HCT116 (cell line): Measurements from ENCODE around the gene RFX1. TPM values are rescaled to one million over a fixed set of nuclear protein-coding genes. Genes with fewer than 3 reads are reported as not detected.

ENCODE experiments used
- ATAC-seq: fragments of 200-7000 bp; cut with Tn5 transposase; 2 replicates; pipeline ENCODE4 v1.9.1; 2020; ENCODE audit warnings: mild to moderate bottlenecking, moderate library complexity
- BruUV-seq: library from RNA; stranded (reverse); fragments of 400-500 nt; replicated peaks from 2 replicates; lab custom pipeline; 2021; lab: Mats Ljungman, UMichigan
- CTCF ChIA-PET: fragments of 300-600 bp; sonication (Branson Sonifier 250); formaldehyde crosslinking; loops from one replicate; lab custom pipeline; 2021; ENCODE audit warnings: antibody characterized with exemption; lab: Charles Lee
- POLR2A ChIA-PET: fragments of 300-600, 350-600 bp; sonication (Branson Sonifier 250); formaldehyde crosslinking; loops from one replicate; lab custom pipeline; 2021; ENCODE audit warnings: antibody characterized with exemption; lab: Charles Lee
- RAD21 ChIA-PET, 2 experiments: fragments of 300-600 bp; sonication (Branson Sonifier 250); formaldehyde crosslinking; loops; one replicate each; lab custom pipeline; 2023; ENCODE audit warnings: low total read pairs in 2 of 2; ENCODE audit not compliant: uncharacterized antibody in 2 of 2, unreplicated experiment in 2 of 2, low non-redundant PET in 1 of 2; lab: Charles Lee
- DNase-seq: peaks from one replicate; pipeline ENCODE4 v3.0.0-alpha.2; 2010; ENCODE audit warnings: low read depth, low spot score
- H2AFZ ChIP-seq: fragments of 200-600 bp; shearing (Covaris generic), sonication (generic); 2 replicates; pipeline ENCODE4 v1.6.1; 2017; ENCODE audit warnings: low read depth, mixed run types, mixed read lengths, antibody characterized with exemption, low read length; ENCODE audit not compliant: poor library complexity, severe bottlenecking
- H3K27ac ChIP-seq: 2 replicates; pipeline ENCODE4 v1.5.1; 2012; ENCODE audit warnings: low read depth, low read length
- H3K27me3 ChIP-seq: fragments of 200-600 bp; sonication (generic); 2 replicates; pipeline ENCODE4 v1.6.1; 2016; ENCODE audit warnings: mixed run types, low read length, mixed read lengths; ENCODE audit not compliant: insufficient read depth
- H3K36me3 ChIP-seq, 2 experiments: fragments of 200-500 bp in 1 of 2; fragments of 200-600 bp in 1 of 2; sonication (Bioruptor generic) in 1 of 2; sonication (generic) in 1 of 2; 2 replicates each; pipeline versions ENCODE4 v1.5.1 to v1.6.1; 2014 to 2016; ENCODE audit warnings: low read length in 2 of 2, inconsistent platforms in 1 of 2, mixed read lengths in 1 of 2, mixed run types in 1 of 2; ENCODE audit not compliant: insufficient read depth in 2 of 2, control insufficient read depth in 1 of 2
- H3K4me1 ChIP-seq, 2 experiments: fragments of 200-600 bp in 1 of 2; sonication (generic) in 1 of 2; 2 replicates each; pipeline versions ENCODE4 v1.5.1 to v1.6.1; 2012 to 2017; ENCODE audit warnings: low read length in 2 of 2, inconsistent platforms in 1 of 2, mild to moderate bottlenecking in 1 of 2, mixed read lengths in 1 of 2, mixed run types in 1 of 2, moderate library complexity in 1 of 2; ENCODE audit not compliant: insufficient read depth in 2 of 2, control insufficient read depth in 1 of 2
- H3K4me2 ChIP-seq: fragments of 200-600 bp; sonication (generic); 2 replicates; pipeline ENCODE4 v1.6.1; 2017; ENCODE audit warnings: mixed run types, low read length, mixed read lengths
- H3K4me3 ChIP-seq, 2 experiments: fragments of 200-600 bp in 1 of 2; sonication (generic) in 1 of 2; replicated peaks in 1 of 2; 2 replicates each; pipeline ENCODE4 v1.5.1; 2011 to 2016; ENCODE audit warnings: low read length in 2 of 2, control low read depth in 1 of 2, low read depth in 1 of 2, mild to moderate bottlenecking in 1 of 2, mixed read lengths in 1 of 2, mixed run types in 1 of 2
- H3K79me2 ChIP-seq: fragments of 200-600 bp; sonication (generic); 2 replicates; pipeline ENCODE4 v1.6.1; 2017; ENCODE audit warnings: mild to moderate bottlenecking, mixed run types, low read length, moderate library complexity, mixed read lengths; ENCODE audit not compliant: insufficient read depth
- H3K9ac ChIP-seq: fragments of 200-600 bp; sonication (generic); 2 replicates; pipeline ENCODE4 v1.6.1; 2016; ENCODE audit warnings: low read length, mixed read lengths
- H3K9me2 ChIP-seq: fragments of 200-600 bp; sonication (generic), shearing (Covaris generic); 2 replicates; pipeline ENCODE4 v1.6.1; 2017; ENCODE audit warnings: mixed run types, mild to moderate bottlenecking, moderate library complexity; ENCODE audit not compliant: insufficient read depth
- H3K9me3 ChIP-seq, 2 experiments: fragments of 200-500 bp in 1 of 2; fragments of 200-600 bp in 1 of 2; sonication (Bioruptor generic) in 1 of 2; sonication (generic) in 1 of 2; 2 replicates each; pipeline ENCODE4 v1.6.1; 2014 to 2017; ENCODE audit warnings: low read length in 2 of 2, mixed read lengths in 2 of 2, inconsistent platforms in 1 of 2, low read depth in 1 of 2, mild to moderate bottlenecking in 1 of 2, mixed run types in 1 of 2, moderate library complexity in 1 of 2; ENCODE audit not compliant: control insufficient read depth in 1 of 2, insufficient read depth in 1 of 2
- H4K20me1 ChIP-seq: fragments of 200-600 bp; sonication (generic), shearing (Covaris generic); 2 replicates; pipeline ENCODE4 v1.6.1; 2017; ENCODE audit warnings: mixed run types, mild to moderate bottlenecking, moderate library complexity; ENCODE audit not compliant: insufficient read depth
- ATF3 ChIP-seq: IDR thresholded peaks from 2 replicates; pipeline ENCODE4 v1.6.1; 2012
- CEBPB ChIP-seq: IDR thresholded peaks from 2 replicates; pipeline ENCODE4 v1.6.1; 2012; ENCODE audit warnings: low read depth
- CTCF ChIP-seq, 3 experiments: fragments of 200-600 bp in 1 of 3; sonication (generic) in 1 of 3; IDR thresholded peaks in 2 of 3; conservative IDR thresholded peaks in 1 of 3; 2 replicates each; pipeline ENCODE4 v1.5.1; 2012 to 2017; ENCODE audit warnings: low read depth in 2 of 3, low read length in 2 of 3, antibody characterized with exemption in 1 of 3, borderline replicate concordance in 1 of 3, control low read depth in 1 of 3, mild to moderate bottlenecking in 1 of 3, mixed read lengths in 1 of 3, mixed run types in 1 of 3, moderate library complexity in 1 of 3; ENCODE audit not compliant: insufficient read depth in 1 of 3
- EZH2phosphoT487 ChIP-seq: fragments of 200-600 bp; IDR thresholded peaks from 2 replicates; pipeline ENCODE4 v1.6.1; 2018; ENCODE audit warnings: antibody characterized with exemption, borderline replicate concordance
- FOSL1 ChIP-seq: IDR thresholded peaks from 2 replicates; pipeline ENCODE4 v1.6.1; 2012; ENCODE audit warnings: low read depth
- POLR2AphosphoS5 ChIP-seq: IDR thresholded peaks from 2 replicates; pipeline ENCODE4 v1.6.1; 2011; ENCODE audit warnings: mild to moderate bottlenecking, low read depth, low read length, moderate library complexity
- RAD21 ChIP-seq: IDR thresholded peaks from 2 replicates; pipeline ENCODE4 v1.6.1; 2012; ENCODE audit warnings: low read depth, mild to moderate bottlenecking
- REST ChIP-seq: IDR thresholded peaks from 2 replicates; pipeline ENCODE4 v1.6.1; 2012; ENCODE audit warnings: low read depth
- SIN3A ChIP-seq: IDR thresholded peaks from 2 replicates; pipeline ENCODE4 v1.6.1; 2012; ENCODE audit warnings: low read depth
- SP1 ChIP-seq: IDR thresholded peaks from 2 replicates; pipeline ENCODE4 v1.6.1; 2012; ENCODE audit warnings: low read depth
- YY1 ChIP-seq: IDR thresholded peaks from 2 replicates; pipeline ENCODE4 v1.6.1; 2011; ENCODE audit warnings: low read length, low read depth, moderate library complexity, mild to moderate bottlenecking; ENCODE audit not compliant: insufficient replicate concordance; ENCODE audit errors: extremely low read depth
- ZFX ChIP-seq: fragments of 450-650 bp; IDR thresholded peaks from 2 replicates; pipeline ENCODE4 v1.6.1; 2017
- ZNF274 ChIP-seq: fragments of 200-500 bp; sonication (Bioruptor generic); IDR thresholded peaks from 2 replicates; pipeline ENCODE4 v1.6.1; 2014; ENCODE audit warnings: mild to moderate bottlenecking, low read depth, low read length, inconsistent platforms
- intact Hi-C: fragments of 100-400 bp; cut with micrococcal nuclease; formaldehyde crosslinking; loops from 2 replicates; pipeline ENCODE4 v1.10.0; 2022
- total RNA-seq: library from RNA; stranded (reverse); gene quantifications from one replicate; pipeline ENCODE4 v1.2.1, GENCODE V29; 2021; ENCODE audit not compliant: unreplicated experiment

RFX1 gene
- total RNA-seq, 1 experiment from 2014 or later: 16.3 TPM

- H3K27ac ChIP-seq: no peak overlapping the region
- DNase-seq (no peak), ATAC-seq (no peak)
- peaks cover 0 to 6% of the 10 kb centered on the region in 2 experiments; a peak in 2 of 4 replicates for H3K36me3 ChIP-seq
- no peak overlapping the region for H3K4me3 ChIP-seq
- H3K27me3 ChIP-seq: no peaks in the 10 kb centered on the region
- H3K4me1 ChIP-seq: peaks cover 1 to 11% of the 10 kb centered on the region in 2 experiments
- H3K9ac ChIP-seq: no peak overlapping the region
- no peaks in the 10 kb centered on the region for H4K20me1 ChIP-seq
- no peaks in the 10 kb centered on the region for H3K79me2 ChIP-seq
- TF ChIP-seq CEBPB: no peak
- TF ChIP-seq EZH2phosphoT487: no peak
- TF ChIP-seq YY1: no peak
- TF ChIP-seq FOSL1: no peak
- TF ChIP-seq SIN3A: no peak
- TF ChIP-seq REST: no peak
- no peak for TF ChIP-seq ATF3
- no peak for TF ChIP-seq POLR2AphosphoS5
- TF ChIP-seq ZFX: no peak
- no peak for TF ChIP-seq SP1
- TF ChIP-seq ZNF274: no peak
- TF ChIP-seq RAD21: no peak
- TF ChIP-seq CTCF (IDR thresholded peaks at IDR 0.05 in 2 of 3, conservative IDR thresholded peaks at IDR 0.05 in 1 of 3; ENCODE audit: borderline replicate concordance in 1 of 3, insufficient read depth in 1 of 3, low read depth in 2 of 3, low read length in 2 of 3): no peak
- no peaks in the 10 kb centered on the region for H3K9me2 ChIP-seq
- no peak overlapping the region for H2AFZ ChIP-seq
- BruUV-seq: no TSS peak
- intact Hi-C loops: no loop called here
- H3K9me3 ChIP-seq: no peaks in the 10 kb centered on the region
- POLR2A ChIA-PET: interaction anchor here (0.6 kb wide), 1 partner anchor 29 kb away, joined by 3 read pairs; no protein-coding TSS in a partner anchor
- H3K4me2 ChIP-seq: no peak overlapping the region
- RAD21 ChIA-PET: no interaction called here
- CTCF ChIA-PET: interaction anchor here (1.2 kb wide), 1 partner anchor 10 kb away, joined by 7 read pairs; no protein-coding TSS in a partner anchor
Observed at GRCh38 chr19:14053032-14053431, 46.9 kb upstream of the RFX1 start.
